PFSK-1 (cell line): ENCODE results near the gene IL4R.

Source experiments
- POLR2AphosphoS5 ChIP-seq: IDR thresholded peaks from 2 replicates; pipeline ENCODE4 v1.6.1; 2012; ENCODE audit warnings: low read depth, mild to moderate bottlenecking, control low read depth, low read length, moderate library complexity
- SIN3A ChIP-seq: IDR thresholded peaks from 2 replicates; pipeline ENCODE4 v1.6.1; 2012; ENCODE audit warnings: mild to moderate bottlenecking, low read length, moderate library complexity, borderline replicate concordance; ENCODE audit not compliant: insufficient read depth
- TF ChIP-seq, protein P1 (sequence below), 2 experiments: IDR thresholded peaks; 2 replicates each; pipeline versions ENCODE4 v1.6.1 to v1.8.0; 2011 to 2012; ENCODE audit warnings: low read depth in 2 of 2, low read length in 2 of 2, control low read depth in 1 of 2, inconsistent platforms in 1 of 2, mild to moderate bottlenecking in 1 of 2, moderate library complexity in 1 of 2; ENCODE audit not compliant: insufficient read depth in 1 of 2

- TF ChIP-seq, protein P1, sequence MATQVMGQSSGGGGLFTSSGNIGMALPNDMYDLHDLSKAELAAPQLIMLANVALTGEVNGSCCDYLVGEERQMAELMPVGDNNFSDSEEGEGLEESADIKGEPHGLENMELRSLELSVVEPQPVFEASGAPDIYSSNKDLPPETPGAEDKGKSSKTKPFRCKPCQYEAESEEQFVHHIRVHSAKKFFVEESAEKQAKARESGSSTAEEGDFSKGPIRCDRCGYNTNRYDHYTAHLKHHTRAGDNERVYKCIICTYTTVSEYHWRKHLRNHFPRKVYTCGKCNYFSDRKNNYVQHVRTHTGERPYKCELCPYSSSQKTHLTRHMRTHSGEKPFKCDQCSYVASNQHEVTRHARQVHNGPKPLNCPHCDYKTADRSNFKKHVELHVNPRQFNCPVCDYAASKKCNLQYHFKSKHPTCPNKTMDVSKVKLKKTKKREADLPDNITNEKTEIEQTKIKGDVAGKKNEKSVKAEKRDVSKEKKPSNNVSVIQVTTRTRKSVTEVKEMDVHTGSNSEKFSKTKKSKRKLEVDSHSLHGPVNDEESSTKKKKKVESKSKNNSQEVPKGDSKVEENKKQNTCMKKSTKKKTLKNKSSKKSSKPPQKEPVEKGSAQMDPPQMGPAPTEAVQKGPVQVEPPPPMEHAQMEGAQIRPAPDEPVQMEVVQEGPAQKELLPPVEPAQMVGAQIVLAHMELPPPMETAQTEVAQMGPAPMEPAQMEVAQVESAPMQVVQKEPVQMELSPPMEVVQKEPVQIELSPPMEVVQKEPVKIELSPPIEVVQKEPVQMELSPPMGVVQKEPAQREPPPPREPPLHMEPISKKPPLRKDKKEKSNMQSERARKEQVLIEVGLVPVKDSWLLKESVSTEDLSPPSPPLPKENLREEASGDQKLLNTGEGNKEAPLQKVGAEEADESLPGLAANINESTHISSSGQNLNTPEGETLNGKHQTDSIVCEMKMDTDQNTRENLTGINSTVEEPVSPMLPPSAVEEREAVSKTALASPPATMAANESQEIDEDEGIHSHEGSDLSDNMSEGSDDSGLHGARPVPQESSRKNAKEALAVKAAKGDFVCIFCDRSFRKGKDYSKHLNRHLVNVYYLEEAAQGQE (IDR thresholded peaks at IDR 0.05; ENCODE audit: insufficient read depth in 1 of 2, low read depth in 2 of 2, low read length in 2 of 2) = peak in 1 of 2 experiments; percentile 17; a peak in 1 of 4 replicates
- no peak for TF ChIP-seq SIN3A
- no peak for TF ChIP-seq POLR2AphosphoS5
Measured at GRCh38 chr16:27286451-27286850, 27.3 kb upstream of the IL4R start.
